SH-SY5Y (cell line): ENCODE measurements around the gene ADGRG1.

Experiments
- GATA2 ChIP-seq: IDR thresholded peaks from 2 replicates; pipeline ENCODE4 v1.6.1; 2011; ENCODE audit warnings: mild to moderate bottlenecking, low read depth, low read length
- GATA3 ChIP-seq: IDR thresholded peaks from 2 replicates; pipeline ENCODE4 v1.6.1; 2011; ENCODE audit warnings: low read depth, mild to moderate bottlenecking, low read length, moderate library complexity

The ADGRG1 gene

DNA sequence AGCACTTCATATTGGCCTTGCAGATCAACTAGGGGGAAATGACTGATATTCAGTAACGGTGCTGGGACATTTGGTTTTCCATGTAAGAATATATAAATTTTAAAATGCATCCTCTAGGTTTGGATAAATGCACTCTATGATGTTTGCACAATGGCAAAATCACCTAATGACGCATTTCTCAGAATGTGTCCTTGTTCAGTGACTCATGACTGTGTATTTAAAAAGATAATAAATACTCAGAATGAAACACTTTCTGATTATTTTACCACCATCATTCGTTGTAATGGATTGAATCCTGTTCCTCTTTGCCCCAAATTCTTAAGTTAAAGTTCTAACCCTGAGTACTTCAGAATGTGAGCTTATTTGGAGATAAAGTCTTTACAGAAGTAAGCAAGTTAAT lies 17.2 kb upstream of the ADGRG1 start:
- no peak for TF ChIP-seq GATA2
- no peak for TF ChIP-seq GATA3

DNA sequence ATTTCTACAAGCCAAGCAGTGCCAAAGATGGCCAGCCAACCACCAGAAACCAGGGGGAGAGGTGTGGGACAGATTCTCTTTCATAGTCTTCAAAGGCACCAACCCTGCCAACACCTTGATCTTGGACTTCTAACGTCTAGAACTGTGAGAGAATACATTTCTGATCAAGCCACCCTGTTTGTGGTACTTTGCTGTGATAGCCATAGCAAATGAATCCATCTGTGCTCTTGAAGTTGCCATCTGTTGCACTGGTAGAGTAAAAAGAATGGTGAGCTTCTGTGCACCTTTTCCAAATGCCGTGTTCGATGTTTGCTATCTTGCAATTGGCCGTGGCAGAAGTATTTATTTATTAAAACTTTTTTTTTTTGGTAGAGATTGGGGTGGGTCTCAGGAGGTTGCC lies 16.7 kb upstream of the ADGRG1 start:
- TF ChIP-seq GATA2 (no peak), GATA3 (no peak)

DNA sequence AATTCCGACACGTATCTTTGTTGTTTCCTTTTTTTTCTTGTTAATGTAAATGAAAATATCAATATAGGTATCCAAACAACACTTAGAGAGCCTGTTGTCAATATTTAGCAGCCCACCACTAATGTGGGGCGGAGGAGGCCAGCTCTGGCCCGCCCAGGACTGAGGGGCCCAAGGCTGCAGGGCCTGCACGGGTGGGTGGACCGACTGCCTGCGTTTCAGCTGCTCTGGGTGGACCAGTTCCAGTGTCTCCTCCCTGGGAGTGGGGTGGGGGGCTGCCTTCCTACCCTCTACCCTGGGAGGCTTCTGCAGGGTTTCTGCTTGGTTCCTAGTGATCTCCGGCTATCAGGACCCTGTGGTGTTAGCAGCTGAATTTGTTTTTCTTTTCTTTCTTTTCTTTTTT lies 15.9 kb upstream of the ADGRG1 start:
- no peak for TF ChIP-seq GATA2
- TF ChIP-seq GATA3: no peak

DNA sequence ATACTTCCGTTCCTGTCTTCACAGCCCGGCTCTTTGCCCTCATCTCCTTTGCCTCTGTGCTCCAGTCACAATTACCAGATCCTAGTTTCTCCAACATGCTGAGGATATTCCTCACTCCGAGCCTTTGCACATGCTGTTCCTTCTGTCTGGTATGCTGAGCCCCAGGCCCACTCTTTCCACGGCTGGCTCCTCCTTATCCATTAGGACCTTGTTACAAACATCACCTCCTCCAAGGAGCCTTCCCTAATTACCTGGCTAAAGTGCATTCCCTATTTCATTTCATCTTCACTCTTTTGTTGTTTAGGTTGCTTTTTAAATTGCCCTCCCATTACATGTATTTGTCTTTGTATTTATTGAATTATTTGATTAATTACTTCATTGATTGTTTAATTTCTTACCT lies 14.9 kb upstream of the ADGRG1 start:
- TF ChIP-seq GATA3 (no peak), GATA2 (no peak)

DNA sequence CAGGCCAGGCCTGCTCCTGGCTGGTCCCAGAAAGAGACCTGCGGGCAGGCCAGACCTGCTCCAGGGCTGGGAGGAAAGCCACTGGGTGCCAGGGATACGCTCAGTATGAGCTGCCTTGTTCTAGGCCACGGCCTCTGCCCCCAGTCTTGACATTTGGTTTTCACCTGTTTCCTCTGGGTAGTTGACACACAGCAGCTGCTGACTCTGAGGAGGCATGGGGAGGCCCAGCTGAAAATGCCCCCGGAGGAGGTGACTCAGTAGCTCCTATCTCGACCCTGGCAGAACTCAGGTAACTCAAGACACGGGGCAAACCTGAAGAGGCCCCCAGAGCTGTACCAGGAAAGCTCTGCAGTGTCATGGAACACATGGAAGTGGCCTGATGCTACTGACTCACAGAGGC lies 13.9 kb upstream of the ADGRG1 start:
- TF ChIP-seq GATA3: no peak

DNA sequence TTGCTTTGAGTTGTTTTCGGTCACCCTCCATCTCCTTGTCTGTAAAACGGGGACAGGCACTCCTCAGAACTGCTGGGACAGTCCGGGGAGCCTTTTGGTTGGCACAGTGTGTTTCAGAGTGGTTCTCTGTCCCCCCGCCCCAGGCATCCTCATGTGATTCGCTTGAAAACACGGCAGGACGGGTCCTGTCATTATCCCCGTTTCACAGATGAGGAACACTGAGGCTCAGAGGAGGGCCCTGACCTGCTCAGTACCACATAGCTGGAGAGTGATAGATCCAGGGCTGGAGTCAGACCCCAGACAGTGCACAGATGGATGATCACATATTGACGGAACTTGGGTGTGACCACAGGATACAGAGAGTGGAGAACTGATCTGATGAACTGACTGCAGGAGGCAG lies 13.5 kb upstream of the ADGRG1 start:
- TF ChIP-seq GATA2: no peak
- TF ChIP-seq GATA3: no peak

DNA sequence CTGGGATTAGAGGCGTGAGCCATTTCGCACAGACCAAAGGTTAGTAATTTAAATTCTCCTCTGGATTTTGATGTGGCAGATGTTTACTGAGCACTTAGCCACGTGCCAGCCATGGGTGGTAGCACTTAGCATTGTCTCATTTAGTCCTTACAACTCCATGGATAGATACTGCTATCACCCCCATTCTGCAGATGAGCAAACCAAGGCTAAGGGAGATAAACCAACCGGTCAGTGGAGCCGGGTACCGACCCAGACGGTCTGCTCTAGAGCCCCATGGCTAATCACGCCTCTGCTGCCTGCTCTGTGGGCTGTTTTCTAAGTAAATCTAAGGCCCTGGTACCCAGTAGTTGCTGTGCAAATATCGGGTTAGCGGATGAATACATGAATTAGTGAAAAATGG lies 12.6 kb upstream of the ADGRG1 start:
- TF ChIP-seq GATA2: no peak
- no peak for TF ChIP-seq GATA3

DNA sequence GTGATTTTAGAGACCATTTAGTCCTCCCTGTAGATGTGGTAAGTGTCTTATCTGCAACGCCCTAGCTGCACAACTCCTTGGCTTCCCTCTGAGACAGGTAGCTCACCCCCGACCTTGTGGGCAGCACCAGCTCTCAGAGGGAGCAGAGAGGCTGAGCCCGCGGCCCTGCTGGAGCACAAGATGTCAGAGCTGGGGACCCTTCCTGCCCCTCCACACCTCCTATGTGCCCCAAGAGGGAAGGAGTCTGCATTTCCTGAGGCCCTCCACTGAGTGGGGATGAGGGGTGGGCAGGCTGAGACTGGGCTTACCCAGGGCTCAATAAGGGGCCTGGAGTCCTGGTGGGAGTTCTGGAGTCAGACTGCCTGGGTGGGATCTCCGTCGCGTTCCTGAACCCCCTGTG lies 12.2 kb upstream of the ADGRG1 start:
- TF ChIP-seq GATA3 (no peak), GATA2 (no peak)

DNA sequence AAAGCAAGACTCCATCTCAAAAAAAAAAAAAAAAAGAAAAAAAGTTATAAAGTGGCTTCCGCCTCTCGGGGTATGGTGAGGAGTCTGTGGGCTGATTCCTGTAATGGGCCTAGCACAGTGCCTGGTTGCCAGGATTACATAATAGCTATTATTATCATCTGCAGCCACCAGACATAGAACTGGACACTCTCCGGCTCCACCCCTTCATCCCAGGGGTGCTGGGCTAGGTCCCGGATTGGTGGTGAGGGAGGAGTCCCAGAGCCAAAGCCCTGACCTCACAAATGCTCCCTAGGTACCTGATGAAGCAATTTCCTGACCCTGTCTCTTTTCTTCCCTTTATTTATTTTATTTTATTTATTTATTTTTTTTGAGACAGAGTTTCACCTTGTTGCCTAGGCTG lies 11.6 kb upstream of the ADGRG1 start:
- TF ChIP-seq GATA3 (no peak), GATA2 (no peak)

DNA sequence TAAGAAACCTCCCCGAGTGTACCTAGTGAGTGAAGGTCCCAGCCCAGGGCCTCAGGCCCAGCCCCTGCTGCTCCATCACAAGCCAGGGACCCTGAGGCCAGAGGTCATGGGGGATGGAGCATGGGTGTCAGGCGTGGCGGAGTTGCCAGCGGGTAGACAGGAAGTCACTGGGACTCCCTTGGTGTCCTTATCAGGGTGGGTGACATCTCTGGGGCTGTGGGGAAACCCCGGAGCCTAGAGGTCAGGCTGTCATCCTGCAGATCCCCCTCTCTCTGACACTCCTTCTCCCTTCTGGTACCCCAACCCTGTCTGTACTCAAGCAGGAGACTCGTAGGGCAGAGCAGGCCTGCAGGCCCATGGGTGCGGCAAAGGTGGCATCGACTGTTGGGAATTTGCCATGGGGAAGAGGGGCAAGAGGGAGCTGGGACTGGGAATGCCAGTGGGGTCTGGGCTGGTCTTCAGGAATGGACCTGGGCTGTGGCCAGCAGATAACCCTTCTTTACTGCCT lies 10.8 kb upstream of the ADGRG1 start:
- TF ChIP-seq GATA3: no peak
- TF ChIP-seq GATA2: no peak

DNA sequence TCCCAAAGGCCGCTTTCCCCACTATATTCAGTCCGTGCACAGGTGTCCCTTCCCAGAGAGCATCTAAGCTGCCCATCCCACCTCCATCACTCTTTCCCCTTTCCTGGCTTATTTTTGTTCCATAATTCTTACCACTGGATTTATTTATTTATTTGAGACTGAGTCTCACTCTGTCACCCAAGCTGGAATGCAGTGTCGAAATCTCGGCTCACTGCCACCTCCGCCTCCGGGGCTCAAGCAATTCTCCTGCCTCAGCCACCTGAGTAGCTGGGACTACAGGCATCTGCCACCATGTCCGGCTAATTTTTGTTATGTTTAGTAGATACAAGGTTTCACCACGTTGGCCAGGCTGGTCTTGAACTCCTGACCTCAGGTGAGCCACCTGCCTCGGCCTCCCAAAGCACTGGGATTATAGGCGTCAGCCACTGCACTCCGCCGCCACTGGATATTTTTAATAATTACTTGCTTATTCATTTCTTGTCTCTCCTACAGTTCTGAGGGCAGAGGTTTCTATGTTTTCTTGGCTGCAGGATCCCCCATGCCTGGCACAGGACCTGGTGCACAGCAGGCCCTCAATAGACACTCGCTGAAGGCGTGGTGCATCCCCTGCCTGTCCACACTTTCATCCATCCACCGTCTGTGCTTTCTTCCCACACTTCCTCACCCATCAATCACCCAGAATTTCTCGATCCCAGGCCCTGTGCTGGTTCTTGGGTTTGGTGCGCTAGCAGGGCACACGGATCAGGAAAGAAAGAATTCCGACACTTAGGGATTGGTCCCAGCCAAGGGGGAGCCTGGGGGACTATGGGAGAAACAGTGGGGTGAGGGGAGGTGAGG lies 9.9 kb upstream of the ADGRG1 start:
- no peak for TF ChIP-seq GATA2
- TF ChIP-seq GATA3: no peak

DNA sequence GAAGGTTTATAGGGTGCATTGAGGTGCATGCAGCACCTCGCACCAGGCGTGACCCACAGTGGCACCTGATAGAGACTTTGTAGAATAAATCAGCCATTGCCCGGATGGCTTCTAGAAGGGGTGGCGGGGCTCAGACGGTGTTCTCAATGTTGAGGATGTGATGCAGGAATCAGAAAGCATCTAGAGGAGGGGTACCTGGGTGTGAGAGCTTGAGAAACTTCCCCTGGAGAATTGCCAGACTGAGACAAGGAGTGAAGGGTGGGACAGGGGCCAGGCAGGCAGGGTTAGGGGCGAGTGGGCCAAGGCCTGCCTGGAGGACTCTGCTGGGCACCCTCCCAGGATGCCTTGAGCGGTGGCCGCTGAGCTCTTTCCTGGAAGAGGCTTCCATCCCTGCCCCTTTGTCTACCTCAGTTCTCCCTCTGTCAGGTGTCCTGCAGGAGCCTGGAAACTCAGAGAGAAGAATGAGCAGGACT lies 9.3 kb upstream of the ADGRG1 start:
- TF ChIP-seq GATA3 (no peak), GATA2 (no peak)

DNA sequence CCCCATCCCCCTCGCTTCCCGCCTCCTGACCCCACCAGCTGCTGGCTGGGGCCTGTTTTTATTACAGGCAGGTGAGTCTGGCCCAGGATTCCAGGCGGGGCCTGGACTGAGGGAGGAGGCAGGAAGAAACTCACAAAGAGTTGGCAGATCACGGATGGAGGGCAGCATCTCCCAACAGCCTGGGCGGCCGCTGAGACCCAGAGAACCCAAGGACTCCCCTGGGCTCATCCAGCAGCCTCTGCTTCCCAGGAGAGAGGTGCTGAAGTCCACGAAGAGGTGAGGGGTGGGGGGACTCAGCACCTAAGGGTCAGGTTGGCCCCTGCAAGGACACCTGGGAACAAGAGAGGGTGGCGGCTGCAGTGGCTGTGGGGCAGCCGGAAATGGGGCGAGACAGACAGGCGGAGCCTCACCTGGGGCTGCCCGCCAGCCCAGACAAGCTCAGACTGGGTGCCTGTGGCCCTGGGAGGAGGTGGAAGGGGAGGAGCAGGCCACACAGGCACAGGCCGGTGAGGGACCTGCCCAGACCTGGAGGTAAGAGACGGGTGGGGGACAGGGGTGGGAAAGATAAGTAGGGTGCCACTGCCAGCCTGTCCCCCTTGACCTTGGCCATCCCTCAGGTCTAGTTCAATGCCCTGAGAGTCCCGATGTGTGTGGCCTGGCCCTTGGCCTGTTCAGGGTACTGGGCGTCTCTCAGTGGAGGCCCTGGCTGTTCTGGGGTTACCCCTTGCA lies 8.7 kb upstream of the ADGRG1 start:
- TF ChIP-seq GATA3 (no peak), GATA2 (no peak)

DNA sequence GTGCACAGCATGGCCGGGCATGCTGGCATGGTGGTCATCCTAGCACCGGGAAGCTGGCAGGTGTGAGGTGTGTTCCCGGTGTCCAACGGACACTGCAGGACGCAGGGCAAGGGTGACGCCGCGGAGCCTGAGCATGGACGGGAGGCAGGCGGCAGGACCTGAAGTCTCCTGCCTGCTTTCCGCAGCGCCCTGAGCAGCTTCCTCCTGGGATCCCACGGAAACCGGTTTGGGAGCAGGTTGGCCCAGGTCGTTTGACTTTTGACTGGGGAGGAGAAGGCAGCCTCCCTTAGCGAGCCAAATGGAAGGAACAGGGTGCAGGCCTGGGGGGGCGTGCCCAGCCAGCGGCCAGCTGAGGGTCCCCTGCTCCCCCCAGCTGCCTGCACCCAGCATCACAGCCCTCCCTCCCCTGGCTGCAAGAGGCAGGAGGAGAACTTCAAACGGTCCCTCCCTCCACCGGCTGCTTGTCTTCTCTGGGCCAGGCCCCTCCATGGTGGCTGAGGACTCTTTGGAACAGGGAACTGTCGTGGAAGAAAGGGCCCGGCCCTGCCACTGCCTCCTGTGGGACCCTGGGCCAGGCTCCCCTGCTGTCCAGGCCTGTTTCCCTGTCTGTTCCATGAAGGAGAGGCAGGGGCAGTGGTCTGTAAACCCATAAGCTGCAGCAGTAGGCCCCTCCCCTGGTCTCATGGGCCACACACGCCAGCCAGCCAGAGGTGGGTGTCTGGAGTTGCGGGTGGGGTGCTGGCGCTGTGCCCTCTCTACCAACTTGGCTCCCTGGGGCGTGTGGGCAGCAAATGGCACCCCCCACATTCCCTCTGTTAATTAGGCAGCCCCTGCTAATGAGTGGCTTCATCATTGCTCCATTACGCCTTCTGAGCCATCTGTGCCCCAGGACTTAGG lies 7.8 kb upstream of the ADGRG1 start:
- TF ChIP-seq GATA2: no peak
- TF ChIP-seq GATA3: no peak
